ENCODE measurements around the gene GAD1. TPM values are rescaled to one million over a fixed set of nuclear protein-coding genes. Genes with fewer than 3 reads are reported as not detected.

Gene GAD1
- total and polyA plus RNA-seq, 2 of the 8 experiments (the other 6 are each of a cell fraction or from before 2014, with no cell fraction given): 0.65 to 1.0 TPM

- no peak overlapping the region for H3K4ac ChIP-seq (replicated peaks; ENCODE audit: insufficient read length, low read depth, low read length)
- H3K9ac ChIP-seq (replicated peaks in 1 of 4; ENCODE audit: extremely low read depth in 1 of 4, low read depth in 3 of 4, low read length in 3 of 4): no peak overlapping the region; a peak in 1 of 7 replicates
- H3K9me3 ChIP-seq (ENCODE audit: insufficient read depth in 2 of 2, low read depth in 1 of 2, low read length in 1 of 2): no peaks in the 10 kb centered on the region
- CTCF ChIA-PET (ENCODE audit: partially characterized antibody): interaction anchor here (1.1 to 1.4 kb wide), 5 partner anchors 14 to 583 kb away, joined by 3 to 7 read pairs (median 5); no protein-coding TSS in a partner anchor
- H3K23me2 ChIP-seq (ENCODE audit: low read depth, low read length): peaks cover 43% of the 10 kb centered on the region
- H3K4me1 ChIP-seq (replicated peaks in 1 of 4; ENCODE audit: control insufficient read depth in 3 of 4, insufficient read depth in 4 of 4, low read length in 3 of 4): peaks cover 5 to 70% (median 35%) of the 10 kb centered on the region in 4 experiments
- no peak overlapping the region for H4K5ac ChIP-seq (ENCODE audit: insufficient read length, low read depth, low read length)
- no peaks in the 10 kb centered on the region for H3K79me1 ChIP-seq (ENCODE audit: low read depth, low read length)
- H2BK15ac ChIP-seq (ENCODE audit: low read length): no peak overlapping the region
- POLR2A ChIA-PET (ENCODE audit: partially characterized antibody): interaction anchor here (1.9 kb wide), 1 partner anchor 26 kb away, joined by 5 read pairs; no protein-coding TSS in a partner anchor
- peak overlapping the region; percentile 76 to 89 for H3K4me2 ChIP-seq (ENCODE audit: insufficient read depth in 1 of 2, low read depth in 2 of 2, low read length in 2 of 2)
- no peak overlapping the region for H3K56ac ChIP-seq (replicated peaks; ENCODE audit: insufficient read length, low read depth, low read length)
- no peak overlapping the region for H2BK5ac ChIP-seq (ENCODE audit: low read depth, low read length)
- H4K8ac ChIP-seq (ENCODE audit: extremely low read depth, insufficient read depth, low read length): no peak overlapping the region
- H2AK5ac ChIP-seq (ENCODE audit: low read depth, low read length): no peak overlapping the region
- H3K79me2 ChIP-seq (ENCODE audit: control insufficient read depth in 1 of 2, insufficient read depth in 2 of 2, low read length in 2 of 2): no peaks in the 10 kb centered on the region
- no peak overlapping the region for H2BK120ac ChIP-seq (replicated peaks; ENCODE audit: low read depth, low read length)
- peak overlapping the region; percentile 39 to 70 (median 61); a peak in 7 of 8 replicates for H3K4me3 ChIP-seq (ENCODE audit: extremely low read depth in 1 of 4, insufficient read depth in 2 of 4, low read depth in 3 of 4, low read length in 4 of 4)
- H3K36me3 ChIP-seq (ENCODE audit: control insufficient read depth in 2 of 4, insufficient read depth in 4 of 4, low read length in 3 of 4): no peaks in the 10 kb centered on the region; a peak in 1 of 8 replicates
- DNase-seq (ENCODE audit: low read depth in 1 of 2, low spot score in 2 of 2) (no peak), FAIRE-seq (no peak)
- H2BK20ac ChIP-seq (ENCODE audit: low read length): no peak overlapping the region
- no peak overlapping the region for H3K23ac ChIP-seq (ENCODE audit: insufficient read length)
- H3K27ac ChIP-seq (ENCODE audit: low read depth, low read length): no peak overlapping the region
- peaks cover 80 to 100% (median 95%) of the 10 kb centered on the region in 4 experiments for H3K27me3 ChIP-seq (replicated peaks in 1 of 4; ENCODE audit: control insufficient read depth in 3 of 4, extremely low read depth in 1 of 4, insufficient read depth in 3 of 4, low read length in 3 of 4)
- no peak overlapping the region for H2AFZ ChIP-seq (ENCODE audit: low read length)
- H3K14ac ChIP-seq (ENCODE audit: insufficient read length): no peak overlapping the region
- H2BK12ac ChIP-seq (ENCODE audit: low read depth, low read length): no peak overlapping the region
- H3K18ac ChIP-seq (ENCODE audit: extremely low read depth, low read length): no peak overlapping the region; the same call in 1 of the 2 replicates
- WGBS, 2 experiments (ENCODE audit: extremely low coverage in 1 of 2, insufficient coverage in 1 of 2, insufficient read length in 1 of 2, insufficient replicate concordance in 2 of 2, low coverage in 1 of 2, low lambda C conversion rate in 2 of 2, missing lambda C conversion rate in 1 of 2): 5% methylated on average over 30 of the region's 30 CpGs; no CpG with 5 or more reads in 1 of the 2 experiments
- H4K91ac ChIP-seq (replicated peaks; ENCODE audit: insufficient read length, low read length): no peak overlapping the region
- H4K20me1 ChIP-seq (replicated peaks in 1 of 2; ENCODE audit: control insufficient read depth in 1 of 2, insufficient read depth in 2 of 2, low read length in 2 of 2): peaks cover 0 to 7% of the 10 kb centered on the region in 2 experiments
- TF ChIP-seq SUZ12 (IDR thresholded peaks at IDR 0.05; ENCODE audit: low read length) (peak; percentile 7; the same call in 1 of the 2 replicates), E2F6 (IDR thresholded peaks at IDR 0.05) (no peak; the same call in 1 of the 2 replicates), EZH2 (IDR thresholded peaks at IDR 0.05; ENCODE audit: low read depth, low read length, severe bottlenecking) (peak; percentile 2), RNF2 (IDR thresholded peaks at IDR 0.05; ENCODE audit: borderline replicate concordance, low read depth, low read length, missing control alignments, poor library complexity, severe bottlenecking) (peak; percentile 92)
These were observed 2.2 kb downstream of the GAD1 start for GRCh38 chr2:170818752-170819470.
